Heart left ventricle (tissue), 16 donors: Measurements from ENCODE around the gene ASB17. TPM values are rescaled to one million over a fixed set of nuclear protein-coding genes. Genes with fewer than 3 reads are reported as not detected.

ENCODE experiments used
- ATAC-seq, 4 donors: fragments of 200-7000 bp; cut with Tn5 transposase; one replicate each; pipeline ENCODE4 v1.9.1; 2020 to 2022; ENCODE audit warnings: moderate library complexity in 4 of 4, mild to moderate bottlenecking in 3 of 4, moderate number of reproducible peaks in 1 of 4
- DNase-seq, 5 donors: peaks; one replicate each; pipeline ENCODE4 v3.0.0-alpha.2; 2020
- H3K27ac ChIP-seq, 12 donors: fragments of 200-600 bp; sonication (generic) in 4 of 12; one replicate each; pipeline versions ENCODE4 v1.5.0 to v1.8.0; 2016 to 2022; ENCODE audit warnings: mild to moderate bottlenecking in 2 of 12
- H3K27me3 ChIP-seq, 9 donors: fragments of 200-600 bp; sonication (generic) in 2 of 9; one replicate each; pipeline versions ENCODE4 v1.5.1 to v1.8.0; 2016 to 2022; ENCODE audit warnings: mild to moderate bottlenecking in 3 of 9
- H3K36me3 ChIP-seq, 9 donors: fragments of 200-600 bp; sonication (generic) in 2 of 9; one replicate each; pipeline versions ENCODE4 v1.5.0 to v1.8.0; 2018 to 2022; ENCODE audit warnings: mild to moderate bottlenecking in 2 of 9
- H3K4me1 ChIP-seq, 12 donors: fragments of 200-600 bp; sonication (generic) in 4 of 12; one replicate each; pipeline versions ENCODE4 v1.5.0 to v1.8.0; 2016 to 2022; ENCODE audit warnings: mild to moderate bottlenecking in 3 of 12
- H3K4me3 ChIP-seq, 12 donors: fragments of 200-600 bp; sonication (generic) in 4 of 12; one replicate each; pipeline versions ENCODE4 v1.5.0 to v1.8.0; 2017 to 2022; ENCODE audit warnings: mild to moderate bottlenecking in 9 of 12, moderate library complexity in 4 of 12
- H3K9me3 ChIP-seq, 12 donors: fragments of 200-600 bp; sonication (generic) in 4 of 12; one replicate each; pipeline versions ENCODE4 v1.5.0 to v1.8.0; 2016 to 2022; ENCODE audit warnings: mild to moderate bottlenecking in 1 of 12
- POLR2A ChIP-seq, 2 donors: fragments of 450-650 bp; IDR thresholded peaks; one replicate each; pipeline ENCODE4 v1.6.1; 2017; ENCODE audit warnings: antibody characterized with exemption in 2 of 2, mild to moderate bottlenecking in 2 of 2, moderate library complexity in 2 of 2
- WGBS, 4 donors: extraction: QIAGEN DNeasy Blood & Tissue Kit in 2 of 4; methylation state at CpG; one replicate each; pipeline versions ENCODE4 v1.1.5 to v1.1.7; 2013 to 2018; 5-methylcytosine and 5-hydroxymethylcytosine counted together
- intact Hi-C, 10 donors: fragments of 100-400 bp; cut with DNase I; formaldehyde crosslinking; loops; one replicate each; pipeline versions ENCODE4 v1.11.1 to v1.14.2; 2022
- polyA plus RNA-seq, 2 donors: library from polyadenylated mRNA; stranded (reverse); fragments of 200-250 nt; gene quantifications; one replicate each; pipeline ENCODE4 v1.2.3, GENCODE V29; 2013
- total RNA-seq, 9 donors: library from RNA; depleted of rRNA in 2 of 9; stranded (reverse); fragments of >200 nt in 2 of 9; fragmentation: NEBNext Ultra II Directional in 3 of 9; extraction: Animal tissue kit (Norgen Biotek cat#: 25700) in 3 of 9; gene quantifications; one replicate each; pipeline versions ENCODE4 v1.1.0 to v1.2.4, GENCODE V29; 2016 to 2023
- TF ChIP-seq, protein P1 (sequence below), 12 donors: fragments of 200-600 bp; sonication (generic) in 4 of 12; IDR thresholded peaks; one replicate each; pipeline versions ENCODE4 v1.5.0 to v1.8.0; 2018 to 2022; ENCODE audit warnings: antibody characterized with exemption in 12 of 12, mild to moderate bottlenecking in 5 of 12
- donor health status: ischemic (EF 13 %, LVEDD 7.1; RV severe dilation, severe dysfunction).
- donor health status: healthy with polysubstance abuse.
- donor health status: DM: no; HTN: yes; CAD: no.
- donor health status: DM: no; HTN: no; CAD: no.
- donor health status: ischemic (EF 25% LVEDD 6.9; RV normal size, moderate dysfunction).
- donor health status: ischemic (EF 25% LVEDD 5.7; RV mildly dilated, moderate dysfunction).
- donor health status: healthy.
- donor health status: DM: yes; HTN: yes; CAD: no.
- donor health status: ischemic (EF 35%, LVEDD 5.7; RV mildly dilated, moderate dysfunction).
- donor health status: nonischemic (EF 11% LVEDD 7.7; RV severe dilation, severe dysfunction).
- donor health status: DM: yes; HTN: yes; CAD: no.
- donor health status: PGD.
- donor health status: ischemic (EF 29% LVEDD 5.4; RV normal size, mild dysfunction).
- donor health status: nonischemic (EF 23%, LVEDD 6.1; RV moderate dilation, normal function).

ASB17 gene
- total and polyA plus RNA-seq, 11 donors: not detected

DNA sequence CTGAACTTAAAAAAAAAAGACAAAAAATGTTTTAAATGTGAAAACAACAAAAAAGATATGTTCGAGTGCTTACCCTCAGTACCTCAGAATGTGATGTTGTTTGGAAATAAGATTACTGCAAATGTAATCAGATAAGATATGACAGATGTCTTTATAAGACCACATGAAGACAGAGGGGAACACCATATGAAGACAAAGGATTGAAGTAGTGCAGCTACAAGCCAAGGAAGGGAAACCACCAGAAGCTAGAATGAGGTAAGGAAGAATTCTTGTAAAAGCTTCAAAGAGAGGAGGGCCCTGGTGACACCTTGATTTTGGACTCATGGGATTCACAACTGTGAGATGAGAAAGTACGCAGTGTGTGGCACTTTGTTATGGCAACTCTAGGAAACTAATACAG is 15.4 kb downstream of the ASB17 start:
- TF ChIP-seq, protein P1, sequence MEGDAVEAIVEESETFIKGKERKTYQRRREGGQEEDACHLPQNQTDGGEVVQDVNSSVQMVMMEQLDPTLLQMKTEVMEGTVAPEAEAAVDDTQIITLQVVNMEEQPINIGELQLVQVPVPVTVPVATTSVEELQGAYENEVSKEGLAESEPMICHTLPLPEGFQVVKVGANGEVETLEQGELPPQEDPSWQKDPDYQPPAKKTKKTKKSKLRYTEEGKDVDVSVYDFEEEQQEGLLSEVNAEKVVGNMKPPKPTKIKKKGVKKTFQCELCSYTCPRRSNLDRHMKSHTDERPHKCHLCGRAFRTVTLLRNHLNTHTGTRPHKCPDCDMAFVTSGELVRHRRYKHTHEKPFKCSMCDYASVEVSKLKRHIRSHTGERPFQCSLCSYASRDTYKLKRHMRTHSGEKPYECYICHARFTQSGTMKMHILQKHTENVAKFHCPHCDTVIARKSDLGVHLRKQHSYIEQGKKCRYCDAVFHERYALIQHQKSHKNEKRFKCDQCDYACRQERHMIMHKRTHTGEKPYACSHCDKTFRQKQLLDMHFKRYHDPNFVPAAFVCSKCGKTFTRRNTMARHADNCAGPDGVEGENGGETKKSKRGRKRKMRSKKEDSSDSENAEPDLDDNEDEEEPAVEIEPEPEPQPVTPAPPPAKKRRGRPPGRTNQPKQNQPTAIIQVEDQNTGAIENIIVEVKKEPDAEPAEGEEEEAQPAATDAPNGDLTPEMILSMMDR (IDR thresholded peaks at IDR 0.05): no peak
- no peak for TF ChIP-seq POLR2A (IDR thresholded peaks at IDR 0.05)
- intact Hi-C loops: no loop called here
- Histone ChIP-seq H3K36me3 (no peaks in the 10 kb centered on the region), H3K4me3 (no peak overlapping the region), H3K9me3 (no peaks in the 10 kb centered on the region), H3K27me3 (no peaks in the 10 kb centered on the region), H3K27ac (no peak overlapping the region), H3K4me1 (no peaks in the 10 kb centered on the region)
- DNase-seq (no peak), ATAC-seq (no peak)
- WGBS, 4 donors: 73 to 79% (median 76%) methylated on average over 2 of the region's 2 CpGs

DNA sequence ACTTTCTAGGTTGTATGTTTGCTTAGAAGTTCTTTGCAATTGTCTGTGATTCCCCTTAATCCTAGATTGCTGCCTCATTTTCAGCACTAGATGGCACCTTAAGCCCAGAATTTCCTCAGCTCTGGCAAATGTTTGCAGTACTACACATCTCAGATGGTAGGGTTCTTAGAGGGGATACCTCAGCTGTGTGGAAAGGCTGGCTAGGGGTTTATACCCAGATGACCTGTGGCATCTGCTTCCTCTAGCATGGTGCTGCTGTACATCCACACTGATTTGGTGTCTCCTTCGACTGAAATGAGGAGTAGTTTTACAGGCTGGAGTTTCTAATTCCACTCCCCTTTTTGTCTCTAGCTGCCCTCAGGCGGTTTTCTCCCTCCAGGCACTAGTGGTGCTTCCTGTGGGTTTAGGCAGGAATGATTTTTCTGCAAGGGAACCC is 23.5 kb downstream of the ASB17 start:
- no peaks in the 10 kb centered on the region for H3K36me3 ChIP-seq
- DNase-seq (no peak), ATAC-seq (no peak)
- no peak overlapping the region for H3K4me3 ChIP-seq
- WGBS, 4 donors: 32 to 40% (median 38%) methylated on average over 2 of the region's 2 CpGs
- H3K27ac ChIP-seq: no peak overlapping the region
- no peaks in the 10 kb centered on the region for H3K4me1 ChIP-seq
- H3K27me3 ChIP-seq: no peaks in the 10 kb centered on the region
- TF ChIP-seq POLR2A (IDR thresholded peaks at IDR 0.05): no peak
- TF ChIP-seq, protein P1 (IDR thresholded peaks at IDR 0.05): peak in 1 of 12 donors; percentile 11
- peaks cover 0 to 18% (median 8%) of the 10 kb centered on the region in 12 donors for H3K9me3 ChIP-seq
- intact Hi-C loops: no loop called here

DNA sequence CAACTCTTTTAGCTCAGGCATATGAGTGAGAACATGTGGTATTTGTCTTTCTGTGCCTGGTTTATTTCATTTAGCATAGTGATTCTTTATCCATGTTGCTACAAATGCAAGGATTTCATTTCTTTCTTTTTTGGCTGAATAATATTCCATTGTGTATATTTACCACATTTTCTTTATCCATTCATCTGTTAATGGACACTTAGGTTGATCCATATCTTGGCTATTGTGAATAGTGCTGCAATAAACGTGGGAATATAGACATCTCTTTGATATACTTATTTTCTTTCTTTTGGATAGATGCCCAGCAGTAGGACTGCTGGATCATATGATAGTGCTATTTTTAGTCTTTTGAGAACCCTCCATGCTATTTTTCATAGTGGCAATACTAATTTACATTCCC is 30.8 kb downstream of the ASB17 start:
- Histone ChIP-seq H3K36me3 (no peaks in the 10 kb centered on the region), H3K9me3 (peaks cover 0 to 12% (median 0%) of the 10 kb centered on the region in 12 donors), H3K4me1 (no peaks in the 10 kb centered on the region), H3K4me3 (no peak overlapping the region), H3K27me3 (no peaks in the 10 kb centered on the region), H3K27ac (no peak overlapping the region)
- WGBS, 4 donors: 13 to 27% (median 21%) methylated on average over 1 of the region's 1 CpG
- intact Hi-C loops: no loop called here
- ATAC-seq (no peak), DNase-seq (no peak)
- TF ChIP-seq POLR2A (IDR thresholded peaks at IDR 0.05): no peak
- TF ChIP-seq, protein P1 (IDR thresholded peaks at IDR 0.05): no peak

DNA sequence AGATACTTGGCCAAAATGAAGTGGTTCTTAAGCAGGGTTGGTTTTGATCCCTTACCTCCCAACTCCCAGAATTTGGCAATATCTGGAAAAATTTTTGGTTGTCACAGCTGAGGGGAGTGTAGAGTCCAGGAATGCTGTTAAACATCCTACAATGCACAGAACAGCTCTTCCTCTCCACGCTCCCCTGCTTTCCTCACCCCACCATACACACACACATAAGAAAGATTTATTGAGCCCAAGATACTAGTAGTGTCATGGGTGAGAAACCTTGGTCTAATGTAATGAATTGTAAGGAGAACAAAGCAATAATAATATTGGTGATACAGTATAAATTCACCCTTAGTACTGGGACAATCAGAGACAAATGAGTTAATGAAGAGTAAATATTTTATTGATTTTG is 47.8 kb downstream of the ASB17 start:
- ATAC-seq (no peak), DNase-seq (no peak)
- Histone ChIP-seq H3K27me3 (no peaks in the 10 kb centered on the region), H3K27ac (no peak overlapping the region), H3K36me3 (no peaks in the 10 kb centered on the region), H3K4me3 (no peak overlapping the region), H3K4me1 (no peaks in the 10 kb centered on the region), H3K9me3 (no peaks in the 10 kb centered on the region)
- intact Hi-C loops: no loop called here
- TF ChIP-seq, protein P1 (IDR thresholded peaks at IDR 0.05): no peak
- TF ChIP-seq POLR2A (IDR thresholded peaks at IDR 0.05): no peak
- 76 to 88% (median 79%) methylated on average over 1 of the region's 1 CpG for WGBS, 4 donors
